GM04503 (cell line): ENCODE measurements around the gene FBXO48.
"Not testable (repeated sequence)": the region's sequence is repeated elsewhere in the genome, so short reads cannot be mapped to it uniquely, and the experiment has no call there.

Experiments used
- DNase-seq: peaks from one replicate; pipeline ENCODE4 v3.0.0-alpha.2; 2012; ENCODE audit warnings: low read depth

Gene FBXO48, protein sequence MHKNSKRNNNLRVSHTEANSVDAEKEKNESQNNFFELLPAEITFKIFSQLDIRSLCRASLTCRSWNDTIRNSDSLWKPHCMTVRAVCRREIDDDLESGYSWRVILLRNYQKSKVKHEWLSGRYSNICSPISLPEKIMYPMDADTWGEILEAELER

GRCh38 chr2:68467077-68467960 is at the start of gene FBXO48, which contains the start of gene APLF:
TSS of gene FBXO48 (minus strand) at chr2:68467294. CDS start at chr2:68465145, 2,149 bp downstream.
TSS of gene APLF (plus strand) at chr2:68467585. CDS start at chr2:68467732, 147 bp downstream.
- peak; percentile 98 for DNase-seq

DNA sequence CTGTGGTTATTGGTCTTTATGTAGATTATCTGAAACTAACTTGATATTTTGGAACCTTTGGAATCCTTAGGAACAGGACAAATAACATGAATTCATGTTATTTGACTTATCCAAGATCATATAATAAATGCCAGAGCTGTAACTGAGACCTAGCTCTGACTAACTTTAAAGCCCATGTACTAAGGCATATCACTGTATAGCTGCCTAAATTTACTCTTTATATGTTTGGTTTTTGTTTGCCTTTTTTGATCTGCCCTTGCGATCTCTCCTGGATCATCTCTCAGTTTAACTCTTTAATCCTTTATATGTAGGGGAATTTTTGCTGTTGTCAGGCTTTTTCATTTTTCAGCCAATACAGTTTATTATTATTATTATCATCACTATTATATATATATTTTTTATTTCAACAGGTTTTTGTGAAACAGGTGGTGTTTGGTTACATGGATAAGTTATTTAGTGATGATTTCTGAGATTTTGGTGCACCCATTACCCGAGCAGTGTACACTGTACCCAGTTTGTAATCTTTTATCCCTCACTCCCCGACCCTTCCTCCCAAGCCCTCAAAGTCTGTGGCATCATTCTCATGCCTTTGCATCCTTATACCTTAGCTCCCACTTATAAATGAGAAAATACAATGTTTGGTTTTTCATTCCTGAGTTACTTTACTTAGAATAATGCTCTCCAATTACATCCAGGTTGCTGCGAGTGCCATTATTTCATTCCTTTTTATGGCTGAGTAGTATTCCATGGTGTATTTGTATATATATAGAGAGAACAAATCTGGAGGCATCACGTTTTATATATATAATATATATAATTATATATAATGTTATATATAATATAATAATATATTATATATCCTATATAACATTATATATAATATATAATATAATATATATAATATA is 49.2 kb upstream of the FBXO48 start:
- no peak for DNase-seq

DNA sequence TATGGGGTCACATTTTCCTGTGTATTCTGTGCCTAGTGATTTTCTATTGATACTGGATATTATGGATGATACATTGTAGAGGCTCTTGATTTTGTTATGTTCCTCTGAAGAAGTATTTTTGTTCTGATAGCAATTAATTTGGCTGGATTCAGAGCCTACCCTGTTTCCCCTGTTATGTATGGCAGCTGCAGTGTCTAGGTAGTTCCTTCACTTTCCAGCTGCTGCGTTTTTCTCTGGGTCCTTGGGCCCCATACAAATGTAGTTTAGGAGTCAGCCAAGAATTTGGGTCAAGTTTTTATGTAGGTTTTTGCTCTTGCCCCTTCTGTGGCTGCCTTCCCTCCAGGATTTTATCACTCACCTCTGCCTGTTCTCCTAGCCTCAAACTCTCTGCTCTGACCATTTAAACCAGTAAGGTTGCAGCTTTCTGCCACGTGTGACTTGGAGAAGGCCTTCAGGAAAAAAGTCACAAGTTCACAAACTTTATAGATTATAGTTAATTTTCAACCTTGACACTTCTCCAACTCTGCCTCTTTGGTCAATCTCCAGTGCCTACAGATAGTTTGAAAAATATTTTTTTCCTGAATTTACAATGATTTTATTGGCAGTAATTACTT is 47.3 kb upstream of the FBXO48 start:
- no peak for DNase-seq

GRCh38 chr2:68512966-68513365 is 45.9 kb upstream of the FBXO48 start:
- no peak for DNase-seq

GRCh38 chr2:68512326-68512725 is 45.2 kb upstream of the FBXO48 start:
- DNase-seq: no peak

DNA sequence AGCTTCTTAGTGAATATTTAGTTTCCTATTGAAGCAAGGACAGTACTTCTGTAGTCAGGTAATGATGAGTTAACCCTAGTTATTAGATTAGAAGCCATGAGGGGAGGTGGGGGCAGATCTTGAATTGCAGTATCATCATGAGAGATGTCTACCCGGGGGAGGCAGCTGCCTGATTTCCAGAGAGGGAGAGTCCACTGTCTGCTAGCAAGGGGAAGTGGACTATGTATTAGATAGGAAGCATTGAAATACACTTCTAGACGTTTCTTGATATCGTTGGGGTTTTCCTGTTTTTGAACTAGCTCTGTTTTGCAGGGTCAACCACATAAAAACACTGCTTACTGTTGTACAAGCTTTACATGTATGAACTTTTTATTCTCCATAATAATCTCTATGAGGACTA is 39.1 kb upstream of the FBXO48 start:
- DNase-seq: no peak

GRCh38 chr2:68505603-68506159 is 38.6 kb upstream of the FBXO48 start:
- DNase-seq: no peak

DNA sequence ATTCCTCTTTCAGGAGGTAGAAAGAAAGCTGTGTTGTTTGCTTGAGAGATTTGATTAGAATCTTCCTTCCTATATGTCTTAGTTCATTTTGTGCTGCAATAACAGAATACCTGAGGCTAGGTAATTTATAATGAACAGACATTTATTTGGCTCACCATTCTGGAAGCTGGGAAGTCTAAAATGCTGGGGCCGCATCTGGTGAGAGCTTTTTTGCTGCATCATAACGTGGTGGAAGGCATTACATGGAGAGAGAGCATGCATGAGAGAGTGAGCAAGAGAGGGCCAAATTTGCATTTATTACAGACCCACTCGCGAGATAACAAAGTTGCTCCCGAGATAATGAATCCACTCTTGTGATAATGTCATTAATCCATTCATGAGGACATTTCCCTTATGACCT is 34.7 kb upstream of the FBXO48 start:
- DNase-seq: no peak

DNA sequence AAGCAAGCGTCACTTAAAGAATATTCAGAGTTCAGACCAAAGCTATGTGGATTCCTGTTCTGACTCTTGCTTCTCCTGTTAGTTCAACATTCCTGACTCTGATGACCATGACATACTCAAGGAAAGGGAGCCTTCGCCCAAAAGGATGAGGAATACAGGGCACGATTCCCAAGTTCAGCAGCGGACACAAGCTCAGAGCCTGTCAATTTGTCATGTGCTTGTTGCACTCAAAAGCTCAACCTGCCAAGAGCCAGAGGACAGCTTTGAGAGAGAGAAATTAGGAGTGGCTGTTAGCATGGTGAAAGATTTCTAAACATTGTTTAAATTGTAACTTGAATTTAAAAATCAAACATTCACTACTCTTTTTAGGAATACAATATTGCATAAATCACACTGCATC is 33.6 kb upstream of the FBXO48 start:
- no peak for DNase-seq

DNA sequence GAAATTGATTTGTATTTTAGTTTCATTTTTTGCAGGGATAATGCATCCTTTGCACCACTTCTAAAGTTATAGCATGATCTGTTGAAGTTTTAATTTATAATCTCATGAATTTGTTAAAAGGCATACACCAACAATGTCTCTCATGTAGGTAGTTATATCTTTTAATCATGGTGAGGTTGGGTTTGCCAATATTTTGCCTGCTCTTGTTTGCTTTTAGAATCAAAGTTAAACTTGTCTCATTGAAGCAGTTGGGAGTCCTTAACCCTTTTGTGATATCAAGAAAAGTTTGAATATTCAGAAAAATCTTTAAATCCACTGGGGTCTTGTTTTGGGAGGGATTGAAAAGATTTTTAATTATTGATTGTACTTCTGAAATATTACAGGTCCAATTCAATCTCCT is 32.0 kb upstream of the FBXO48 start:
- no peak for DNase-seq

DNA sequence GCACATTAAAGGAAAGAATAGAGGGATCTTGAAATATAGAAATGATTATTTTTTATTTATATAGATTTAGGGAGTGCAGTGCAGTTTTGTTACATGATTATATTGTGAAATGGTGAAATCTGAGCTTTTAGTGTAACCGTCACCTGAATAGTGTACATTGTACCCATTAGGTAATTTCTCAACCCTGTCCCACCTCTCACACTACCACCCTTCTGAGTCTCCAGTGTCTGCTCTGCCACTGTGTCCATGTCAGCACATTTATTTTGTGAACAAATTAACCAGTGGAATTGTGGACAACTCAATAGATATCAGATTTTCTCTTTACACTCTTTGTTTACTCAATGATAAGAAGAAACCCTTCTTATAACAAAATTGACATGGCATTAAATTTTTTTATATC is 24.5 kb upstream of the FBXO48 start:
- DNase-seq: no peak

DNA sequence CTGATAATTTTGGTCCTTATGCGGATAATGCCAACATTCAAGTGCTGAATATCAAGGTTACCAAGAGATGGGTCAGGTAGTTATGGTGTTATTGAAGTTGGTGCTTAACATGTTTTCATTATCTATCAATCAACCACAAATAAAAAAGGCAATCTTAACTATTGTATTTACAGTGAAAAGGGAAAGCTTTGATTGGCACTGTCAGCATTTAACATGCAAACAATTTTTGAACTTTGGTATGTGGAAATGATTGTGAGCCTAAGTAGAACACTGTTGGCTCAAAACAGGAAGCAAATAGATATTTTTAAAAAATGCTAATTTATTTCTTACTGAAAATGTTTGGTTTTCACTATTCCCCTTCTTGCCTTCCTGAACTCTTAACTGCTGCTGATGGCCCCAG is 22.2 kb upstream of the FBXO48 start:
- DNase-seq: no peak

- DNase-seq: not testable (repeated sequence)
Observed at GRCh38 chr2:68488605-68489004, 21.5 kb upstream of the FBXO48 start.

DNA sequence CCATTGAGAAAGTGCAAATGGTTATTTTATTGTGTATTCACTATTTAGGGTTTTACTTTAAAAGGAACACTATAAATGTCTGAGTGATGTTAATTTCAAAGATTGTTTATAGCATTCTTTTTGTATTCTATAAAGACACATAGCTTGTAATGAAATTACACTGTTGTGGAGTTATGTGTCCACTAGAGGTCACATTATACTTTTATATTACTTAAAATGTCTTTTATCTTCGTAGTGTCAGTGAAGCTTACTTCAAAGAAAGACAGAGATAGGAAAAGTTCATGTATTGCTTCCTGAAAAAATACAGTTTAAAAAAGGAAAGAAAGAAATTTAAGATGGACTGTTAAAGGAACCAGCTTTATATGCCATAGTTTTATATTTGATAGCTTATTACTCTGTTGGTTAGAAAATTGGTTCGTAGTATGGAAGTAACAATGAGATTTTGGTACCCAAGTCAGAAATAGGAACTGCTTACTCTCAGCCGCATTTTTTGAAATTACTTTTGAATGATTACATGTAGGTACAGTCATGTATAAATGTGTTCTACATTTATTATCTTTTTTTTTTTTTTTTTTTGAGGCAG is 20.8 kb upstream of the FBXO48 start:
- DNase-seq: no peak

- DNase-seq: no peak
Observed at GRCh38 chr2:68483011-68483410, 15.9 kb upstream of the FBXO48 start.

DNA sequence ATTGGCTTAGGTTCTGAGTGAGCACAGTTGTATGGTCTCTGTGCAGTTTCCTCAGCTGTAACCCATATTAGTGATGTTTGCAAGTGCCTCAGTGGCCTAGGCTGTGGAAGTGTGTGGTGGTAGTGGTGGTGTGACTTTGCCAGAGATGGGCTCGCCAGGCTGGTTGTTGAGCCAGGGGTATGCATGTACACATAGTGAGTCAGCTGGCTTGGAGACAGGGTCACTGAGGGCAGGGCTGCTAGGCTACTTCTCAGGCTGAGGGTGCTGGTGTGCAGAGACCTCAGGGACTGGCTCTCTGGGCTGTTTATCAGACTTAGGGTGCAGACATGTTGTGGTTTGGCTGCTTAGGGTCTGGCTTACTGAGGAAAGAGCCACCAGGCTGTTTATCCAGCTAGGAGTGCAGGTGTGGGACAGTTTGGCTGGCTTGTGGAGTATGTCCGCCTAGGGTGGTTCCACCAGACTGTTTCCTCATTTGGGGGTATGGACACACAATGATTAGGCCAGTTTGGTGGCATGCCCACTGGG is 15.3 kb upstream of the FBXO48 start:
- DNase-seq: no peak

- DNase-seq: no peak
Observed at GRCh38 chr2:68478688-68479087, 11.6 kb upstream of the FBXO48 start.

DNA sequence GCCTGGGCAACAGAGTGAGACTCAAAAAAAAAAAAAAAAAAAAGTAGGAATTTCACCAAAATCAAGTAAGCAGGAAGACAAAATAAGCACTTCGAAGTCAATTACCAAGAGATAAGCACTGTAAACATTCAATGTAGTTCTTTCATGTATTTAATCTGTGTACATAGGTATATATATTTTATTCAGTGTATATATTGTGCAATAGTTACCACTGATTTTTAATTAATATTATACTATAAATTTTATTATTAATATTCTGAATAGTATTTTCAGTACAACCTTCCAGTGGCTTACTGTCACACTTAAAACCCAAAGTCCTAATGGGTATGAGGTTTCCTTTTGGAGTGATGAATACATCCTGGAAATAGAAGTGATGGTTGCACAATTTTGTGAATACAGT is 9.4 kb upstream of the FBXO48 start:
- no peak for DNase-seq

- no peak for DNase-seq
Observed at GRCh38 chr2:68475576-68475975, 8.5 kb upstream of the FBXO48 start.

DNA sequence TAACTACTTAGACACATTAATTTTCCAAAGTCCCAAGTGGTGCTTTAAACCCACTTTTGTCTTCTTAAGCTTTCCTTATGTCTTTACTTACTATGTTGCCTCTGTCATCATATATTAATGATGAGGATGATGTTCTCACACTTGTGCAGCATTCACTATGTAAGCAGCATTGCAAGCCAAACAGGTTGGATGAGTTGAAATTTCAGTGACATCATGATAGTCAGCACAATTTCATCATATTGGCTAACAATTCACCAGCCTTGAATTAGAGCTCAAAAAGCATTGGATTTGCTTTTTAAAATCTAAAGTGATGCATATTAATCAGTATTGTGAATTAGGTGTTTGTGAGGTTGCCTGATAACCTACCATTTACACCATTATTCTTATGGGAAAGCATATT is 8.0 kb upstream of the FBXO48 start:
- DNase-seq: no peak

- DNase-seq: no peak
Observed at GRCh38 chr2:68472796-68473414, 5.8 kb upstream of the FBXO48 start.
